ENCODE data around the gene PPP2R5C.
"Not testable (repeated sequence)": the region's sequence is repeated elsewhere in the genome, so short reads cannot be mapped to it uniquely, and the experiment has no call there.

PPP2R5C gene

GRCh38 chr14:101727611-101728366 lies 33.7 kb upstream of the PPP2R5C start:
- DNase-seq: no peak

GRCh38 chr14:101728367-101728742 lies 33.2 kb upstream of the PPP2R5C start:
- DNase-seq: no peak

- no peak for DNase-seq
Measured at GRCh38 chr14:101729382-101729781, 32.1 kb upstream of the PPP2R5C start.

GRCh38 chr14:101730157-101730556 lies 31.4 kb upstream of the PPP2R5C start:
- DNase-seq: not testable (repeated sequence)

GRCh38 chr14:101730626-101731186 lies 30.8 kb upstream of the PPP2R5C start:
- no peak for DNase-seq

GRCh38 chr14:101731187-101732080 lies 30.1 kb upstream of the PPP2R5C start:
- DNase-seq: peak; percentile 79

- DNase-seq: no peak
Measured at GRCh38 chr14:101732118-101732517, 29.4 kb upstream of the PPP2R5C start.

GRCh38 chr14:101733211-101733610 lies 28.3 kb upstream of the PPP2R5C start:
- no peak for DNase-seq

- DNase-seq: no peak
Measured at GRCh38 chr14:101734246-101734847, 27.2 kb upstream of the PPP2R5C start.

- DNase-seq: no peak
Measured at GRCh38 chr14:101735453-101735852, 26.1 kb upstream of the PPP2R5C start.

GRCh38 chr14:101736071-101736470 lies 25.4 kb upstream of the PPP2R5C start:
- no peak for DNase-seq

GRCh38 chr14:101736585-101736984 lies 24.9 kb upstream of the PPP2R5C start:
- DNase-seq: no peak

GRCh38 chr14:101737414-101738339 lies 23.8 kb upstream of the PPP2R5C start:
- no peak for DNase-seq

GRCh38 chr14:101738703-101739320 lies 22.7 kb upstream of the PPP2R5C start:
- DNase-seq: no peak

- DNase-seq: no peak
Measured at GRCh38 chr14:101739446-101740141, 21.9 kb upstream of the PPP2R5C start.

GRCh38 chr14:101740981-101741380 lies 20.5 kb upstream of the PPP2R5C start:
- no peak for DNase-seq

GRCh38 chr14:101743701-101744100 lies 17.8 kb upstream of the PPP2R5C start:
- DNase-seq: no peak

GRCh38 chr14:101744382-101744781 lies 17.1 kb upstream of the PPP2R5C start:
- DNase-seq: not testable (repeated sequence)

- not testable (repeated sequence) for DNase-seq
Measured at GRCh38 chr14:101749756-101750155, 11.8 kb upstream of the PPP2R5C start.

- DNase-seq: no peak
Measured at GRCh38 chr14:101754893-101755292, 6.6 kb upstream of the PPP2R5C start.
